Smooth muscle cell (in vitro differentiated cells): ENCODE data around the gene LAPTM5. TPM values are rescaled to one million over a fixed set of nuclear protein-coding genes. Genes with fewer than 3 reads are reported as not detected.

Experiments
- DNase-seq: peaks from one replicate; lab custom pipeline; 2025; ENCODE audit not compliant: unreplicated experiment; lab: John Stamatoyannopoulos, UW
- H2AFZ ChIP-seq: fragments of 200-600 bp; sonication (generic); 2 replicates; pipeline ENCODE4 v1.6.0; 2016; ENCODE audit warnings: antibody characterized with exemption, low read depth, mild to moderate bottlenecking
- H3F3A ChIP-seq: fragments of 200-600 bp; sonication (generic); 2 replicates; pipeline ENCODE4 v1.6.0; 2017; ENCODE audit warnings: antibody characterized with exemption, low read depth
- H3K27ac ChIP-seq: fragments of 200-600 bp; sonication (generic); 2 replicates; pipeline ENCODE4 v1.5.1; 2016; ENCODE audit warnings: low read depth, mild to moderate bottlenecking
- H3K27me3 ChIP-seq: fragments of 200-600 bp; sonication (generic); 2 replicates; pipeline ENCODE4 v1.6.1; 2016; ENCODE audit warnings: low read depth, mild to moderate bottlenecking
- H3K36me3 ChIP-seq: fragments of 200-600 bp; sonication (generic); 2 replicates; pipeline ENCODE4 v1.5.1; 2016; ENCODE audit warnings: low read depth
- H3K4me1 ChIP-seq: fragments of 200-600 bp; sonication (generic); 2 replicates; pipeline ENCODE4 v1.5.1; 2016; ENCODE audit warnings: low read depth
- H3K4me2 ChIP-seq: fragments of 200-600 bp; sonication (generic); 2 replicates; pipeline ENCODE4 v1.6.0; 2016; ENCODE audit warnings: mild to moderate bottlenecking
- H3K4me3 ChIP-seq: fragments of 200-600 bp; sonication (generic); 2 replicates; pipeline ENCODE4 v1.5.1; 2016; ENCODE audit warnings: mild to moderate bottlenecking
- H3K79me2 ChIP-seq: fragments of 200-600 bp; sonication (generic); 2 replicates; pipeline ENCODE4 v1.6.0; 2016; ENCODE audit warnings: low read depth, mild to moderate bottlenecking
- H3K9ac ChIP-seq: fragments of 200-600 bp; sonication (generic); 2 replicates; pipeline ENCODE4 v1.6.0; 2016; ENCODE audit warnings: low read depth
- H3K9me3 ChIP-seq: fragments of 200-600 bp; sonication (generic); replicated peaks from 2 replicates; pipeline ENCODE4 v1.5.1; 2016; ENCODE audit warnings: low read depth
- H4K20me1 ChIP-seq: fragments of 200-600 bp; sonication (generic); 2 replicates; pipeline ENCODE4 v1.6.0; 2016; ENCODE audit warnings: low read depth
- WGBS: methylation state at CpG from one replicate; pipeline ENCODE4 v1.1.7; 2016; ENCODE audit warnings: low lambda C conversion rate; 5-methylcytosine and 5-hydroxymethylcytosine counted together
- polyA plus RNA-seq: library from polyadenylated mRNA; unstranded; fragments of >200 nt; fragmentation: Nextera tagmentation; extraction: Ambion mirVana; gene quantifications from 2 replicates; pipeline ENCODE4 v1.2.1, GENCODE V29; 2016
- total RNA-seq: library from RNA; depleted of rRNA; stranded (reverse); fragments of >200 nt; gene quantifications from 2 replicates; pipeline ENCODE4 v1.2.3, GENCODE V29; 2014
- TF ChIP-seq, protein P1 (sequence below): fragments of 200-600 bp; sonication (generic); IDR thresholded peaks from 2 replicates; pipeline ENCODE4 v1.5.1; 2017; ENCODE audit warnings: borderline replicate concordance, mild to moderate bottlenecking, antibody characterized with exemption; ENCODE audit not compliant: insufficient read depth, poor library complexity, severe bottlenecking

LAPTM5 gene
- total and polyA plus RNA-seq, 2 experiments from 2014 or later: 0.63 to 1.4 TPM

DNA sequence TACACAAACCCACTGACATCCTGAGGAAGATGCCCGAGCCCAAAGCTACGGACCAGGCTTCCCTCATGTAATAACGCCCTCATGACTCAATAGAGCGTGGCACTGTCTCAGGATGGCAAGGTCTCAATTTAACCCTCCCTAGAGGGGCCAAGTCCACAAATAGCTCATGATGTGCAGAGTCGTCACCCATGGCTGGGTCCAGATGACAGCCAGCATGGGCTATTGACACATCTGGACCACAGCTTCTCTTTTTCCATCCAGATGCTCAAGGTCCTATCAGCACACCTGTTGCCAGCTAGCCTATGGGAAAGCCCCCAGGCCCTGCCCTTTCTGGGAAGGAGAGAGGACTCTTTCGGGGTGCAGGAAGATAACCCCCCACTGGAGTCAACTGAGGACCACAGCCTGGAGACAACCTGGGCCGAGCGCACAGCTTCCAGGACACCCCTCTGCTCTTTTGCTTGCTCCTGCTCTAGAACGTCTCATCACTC lies 2.8 kb downstream of the LAPTM5 start:
- Histone ChIP-seq H3K36me3 (no peaks in the 10 kb centered on the region), H3K79me2 (no peaks in the 10 kb centered on the region), H3K4me1 (no peaks in the 10 kb centered on the region), H2AFZ (no peak overlapping the region), H4K20me1 (peaks cover 3% of the 10 kb centered on the region), H3K9me3 (no peaks in the 10 kb centered on the region), H3K9ac (no peak overlapping the region), H3K27me3 (no peaks in the 10 kb centered on the region), H3F3A (peaks cover 12% of the 10 kb centered on the region), H3K27ac (no peak overlapping the region), H3K4me3 (no peak overlapping the region), H3K4me2 (no peak overlapping the region)
- TF ChIP-seq, protein P1, sequence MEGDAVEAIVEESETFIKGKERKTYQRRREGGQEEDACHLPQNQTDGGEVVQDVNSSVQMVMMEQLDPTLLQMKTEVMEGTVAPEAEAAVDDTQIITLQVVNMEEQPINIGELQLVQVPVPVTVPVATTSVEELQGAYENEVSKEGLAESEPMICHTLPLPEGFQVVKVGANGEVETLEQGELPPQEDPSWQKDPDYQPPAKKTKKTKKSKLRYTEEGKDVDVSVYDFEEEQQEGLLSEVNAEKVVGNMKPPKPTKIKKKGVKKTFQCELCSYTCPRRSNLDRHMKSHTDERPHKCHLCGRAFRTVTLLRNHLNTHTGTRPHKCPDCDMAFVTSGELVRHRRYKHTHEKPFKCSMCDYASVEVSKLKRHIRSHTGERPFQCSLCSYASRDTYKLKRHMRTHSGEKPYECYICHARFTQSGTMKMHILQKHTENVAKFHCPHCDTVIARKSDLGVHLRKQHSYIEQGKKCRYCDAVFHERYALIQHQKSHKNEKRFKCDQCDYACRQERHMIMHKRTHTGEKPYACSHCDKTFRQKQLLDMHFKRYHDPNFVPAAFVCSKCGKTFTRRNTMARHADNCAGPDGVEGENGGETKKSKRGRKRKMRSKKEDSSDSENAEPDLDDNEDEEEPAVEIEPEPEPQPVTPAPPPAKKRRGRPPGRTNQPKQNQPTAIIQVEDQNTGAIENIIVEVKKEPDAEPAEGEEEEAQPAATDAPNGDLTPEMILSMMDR: no peak
- DNase-seq: no peak
- 97% methylated on average over 9 of the region's 9 CpGs for WGBS

DNA sequence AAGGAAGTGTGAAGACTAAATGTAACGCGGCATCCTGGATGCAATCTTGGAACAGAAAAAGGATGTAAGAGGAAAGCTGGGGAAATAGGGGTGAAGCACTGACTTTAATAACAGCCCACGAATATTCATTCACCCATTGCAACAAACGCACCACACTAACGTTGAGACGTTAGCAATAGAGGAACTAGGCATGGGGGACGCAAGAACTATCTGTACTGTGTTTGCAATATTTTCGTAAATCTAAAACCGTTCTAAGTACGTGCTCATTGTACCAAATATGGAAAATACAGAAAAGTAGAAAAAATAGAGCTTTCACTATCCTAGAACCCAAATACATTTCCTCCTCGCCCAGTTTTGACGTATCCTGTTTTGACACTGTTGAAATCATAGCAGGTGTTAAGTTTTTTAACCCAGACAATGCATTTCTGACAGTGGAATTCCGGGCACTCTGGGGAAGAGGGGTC lies 3.9 kb downstream of the LAPTM5 start:
- H3K4me3 ChIP-seq: no peak overlapping the region
- H3K4me1 ChIP-seq: peaks cover 5% of the 10 kb centered on the region
- H3K9ac ChIP-seq: no peak overlapping the region
- no peaks in the 10 kb centered on the region for H3K27me3 ChIP-seq
- peaks cover 3% of the 10 kb centered on the region for H4K20me1 ChIP-seq
- H2AFZ ChIP-seq: no peak overlapping the region
- no peak overlapping the region for H3K27ac ChIP-seq
- peaks cover 12% of the 10 kb centered on the region for H3F3A ChIP-seq
- DNase-seq: no peak
- TF ChIP-seq, protein P1: no peak
- H3K79me2 ChIP-seq: no peaks in the 10 kb centered on the region
- H3K9me3 ChIP-seq: no peaks in the 10 kb centered on the region
- no peaks in the 10 kb centered on the region for H3K36me3 ChIP-seq
- no peak overlapping the region for H3K4me2 ChIP-seq
- 96% methylated on average over 13 of the region's 13 CpGs for WGBS

DNA sequence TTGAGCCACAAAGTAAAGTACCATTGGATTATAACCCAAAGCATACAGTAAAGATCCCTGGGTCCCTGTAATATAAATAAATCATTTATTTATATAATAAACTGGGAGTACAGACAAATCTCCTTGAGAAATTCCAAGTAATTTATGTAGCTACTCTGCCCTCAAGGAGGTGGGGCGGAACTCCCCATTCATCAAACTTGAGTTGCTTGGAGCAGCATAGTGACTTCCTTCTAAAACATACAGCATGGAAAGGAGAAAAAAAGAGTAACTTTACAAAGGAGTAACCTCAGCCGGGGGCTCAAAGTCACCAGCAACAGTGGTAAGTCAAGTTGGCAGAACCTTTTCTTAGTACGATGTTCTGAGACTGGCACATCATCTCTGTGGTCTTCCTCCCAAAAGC lies 4.5 kb downstream of the LAPTM5 start:
- TF ChIP-seq, protein P1: no peak
- DNase-seq: no peak
- no peaks in the 10 kb centered on the region for H3K27me3 ChIP-seq
- 96% methylated on average over 3 of the region's 3 CpGs for WGBS
- H3K9me3 ChIP-seq: no peaks in the 10 kb centered on the region
- H3K4me3 ChIP-seq: no peak overlapping the region
- H2AFZ ChIP-seq: no peak overlapping the region
- H3K9ac ChIP-seq: no peak overlapping the region
- peaks cover 3% of the 10 kb centered on the region for H4K20me1 ChIP-seq
- H3K79me2 ChIP-seq: no peaks in the 10 kb centered on the region
- no peak overlapping the region for H3K27ac ChIP-seq
- no peaks in the 10 kb centered on the region for H3K36me3 ChIP-seq
- H3K4me2 ChIP-seq: no peak overlapping the region
- H3F3A ChIP-seq: peaks cover 12% of the 10 kb centered on the region
- H3K4me1 ChIP-seq: peaks cover 10% of the 10 kb centered on the region

DNA sequence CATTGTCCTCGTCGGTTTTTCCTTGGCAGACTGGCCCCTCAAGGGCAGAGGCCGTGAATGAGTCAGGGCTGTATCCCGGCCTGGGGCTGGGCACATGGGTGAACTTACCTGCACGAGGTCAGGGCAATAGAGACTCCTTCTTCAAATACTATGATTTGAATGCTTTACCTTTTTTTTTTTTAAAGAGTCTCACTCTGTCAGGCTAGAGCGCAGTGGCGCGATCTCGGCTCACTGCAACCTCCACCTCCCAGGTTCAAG lies 5.0 kb downstream of the LAPTM5 start:
- Histone ChIP-seq H4K20me1 (peaks cover 3% of the 10 kb centered on the region), H3K27ac (no peak overlapping the region), H3K4me2 (no peak overlapping the region), H3K36me3 (no peaks in the 10 kb centered on the region), H3K4me1 (peaks cover 11% of the 10 kb centered on the region), H2AFZ (no peak overlapping the region), H3F3A (peaks cover 12% of the 10 kb centered on the region), H3K79me2 (no peaks in the 10 kb centered on the region), H3K4me3 (no peak overlapping the region), H3K9ac (no peak overlapping the region), H3K27me3 (no peaks in the 10 kb centered on the region), H3K9me3 (no peaks in the 10 kb centered on the region)
- TF ChIP-seq, protein P1: no peak
- 84% methylated on average over 9 of the region's 9 CpGs for WGBS
- DNase-seq: no peak
